ENCODE measurements around the gene GPATCH1. TPM values are rescaled to one million over a fixed set of nuclear protein-coding genes. Genes with fewer than 3 reads are reported as not detected.

The GPATCH1 gene
- polyA plus RNA-seq, 1 donor from 2014 or later, result 11.5 TPM

DNA sequence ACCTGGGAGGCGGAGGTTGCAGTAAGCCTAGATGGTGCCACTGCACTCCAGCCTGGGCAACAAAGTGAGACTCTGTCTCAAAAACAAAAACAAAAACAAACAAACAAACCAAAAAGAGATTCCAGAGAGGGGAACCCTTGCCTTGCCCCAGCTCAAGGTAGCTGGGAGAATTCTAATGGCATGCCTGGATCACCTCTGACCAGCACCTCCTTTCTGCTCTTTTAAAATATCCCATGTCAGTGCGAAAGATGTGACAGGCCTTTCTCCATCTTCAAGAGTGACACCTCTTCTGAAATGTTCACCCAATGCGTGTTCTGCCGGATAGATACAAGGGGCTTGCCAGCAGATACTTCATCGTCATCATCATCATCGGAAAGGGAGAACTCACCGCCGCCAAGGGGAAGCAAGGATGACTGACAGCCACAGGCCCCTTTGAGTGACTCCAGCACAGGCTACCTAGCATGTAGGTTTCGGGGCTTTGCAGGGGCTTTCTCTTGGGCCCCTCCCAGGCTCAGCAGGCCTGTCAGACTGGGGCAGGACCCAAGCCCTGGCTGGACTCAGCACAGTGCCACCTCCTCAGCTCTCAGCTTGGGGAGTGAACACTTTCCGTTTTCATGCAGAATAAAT is 94.3 kb downstream of the GPATCH1 start:
- no peaks in the 10 kb centered on the region for H3K9me3 ChIP-seq (ENCODE audit: low read length)

DNA sequence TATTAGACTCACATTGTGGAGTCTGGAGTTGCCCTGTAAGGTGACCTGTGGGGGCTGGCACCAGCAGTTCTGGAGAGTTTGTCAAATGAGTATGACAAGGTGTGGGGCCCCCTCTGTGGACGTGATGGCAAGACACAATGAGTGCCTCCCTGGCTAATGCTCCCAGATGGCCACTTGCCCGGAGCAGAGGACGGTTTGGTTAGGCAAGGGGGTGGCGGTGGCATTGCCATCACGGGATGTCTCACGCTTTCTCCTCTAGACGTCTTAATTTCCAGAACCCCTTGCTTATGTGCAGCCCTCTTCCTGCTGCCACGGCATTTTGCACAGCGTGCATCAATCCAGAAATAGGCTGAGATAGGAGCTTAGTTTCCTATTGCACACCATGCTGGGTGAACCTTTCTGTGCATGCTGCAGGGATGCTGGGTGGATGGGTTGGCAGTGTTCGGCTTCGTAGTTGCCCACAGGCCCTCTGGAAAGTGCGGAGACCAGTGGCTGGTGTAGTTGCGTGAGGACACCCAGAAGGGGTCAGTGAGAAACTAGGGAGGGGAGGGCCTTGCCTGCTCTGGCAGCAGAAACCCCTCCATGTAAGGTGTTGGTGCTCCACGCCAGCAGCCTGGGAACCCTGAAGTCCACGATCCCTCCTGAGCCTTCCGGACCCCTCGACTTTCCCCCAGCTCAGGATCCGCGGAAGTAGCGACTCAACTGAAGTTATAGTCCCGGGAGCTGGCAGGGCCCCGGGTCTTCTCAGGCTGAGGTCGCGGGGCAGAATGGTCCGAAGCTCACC is 95.1 kb downstream of the GPATCH1 start:
- no peaks in the 10 kb centered on the region for H3K36me3 ChIP-seq (ENCODE audit: insufficient read depth, low read length)
- H3K27me3 ChIP-seq (ENCODE audit: insufficient read depth, low read depth, low read length), result no peaks in the 10 kb centered on the region
- H3K79me2 ChIP-seq (replicated peaks; ENCODE audit: insufficient read depth, low read length), result no peaks in the 10 kb centered on the region
- peak overlapping the region; percentile 94 for H2AFZ ChIP-seq (ENCODE audit: low read depth, low read length)
- peak overlapping the region; percentile 86 for H3K27ac ChIP-seq (ENCODE audit: low read length)
- no peaks in the 10 kb centered on the region for H3K9me2 ChIP-seq (ENCODE audit: insufficient read depth, low read length)
- peak overlapping the region; percentile 84 for H3K9ac ChIP-seq (ENCODE audit: low read length)
- peak overlapping the region; percentile 76 for H3K4me2 ChIP-seq (ENCODE audit: low read length)
- no peaks in the 10 kb centered on the region for H4K20me1 ChIP-seq (ENCODE audit: insufficient read depth)
- no peaks in the 10 kb centered on the region for H3F3A ChIP-seq (ENCODE audit: insufficient read depth, low read length, poor library complexity, severe bottlenecking)
- H3K4me3 ChIP-seq (ENCODE audit: low read length), result peak overlapping the region; percentile 98
- no peaks in the 10 kb centered on the region for H3K9me3 ChIP-seq (ENCODE audit: low read length)
- TF ChIP-seq POLR2AphosphoS5 (IDR thresholded peaks at IDR 0.05) (no peak), TAF1 (IDR thresholded peaks at IDR 0.05; ENCODE audit: low read depth) (no peak), EP300 (conservative IDR thresholded peaks at IDR 0.05; ENCODE audit: poor library complexity, severe bottlenecking) (no peak), EZH2 (IDR thresholded peaks at IDR 0.05; ENCODE audit: borderline replicate concordance, insufficient read depth, low read length, poor library complexity, severe bottlenecking) (no peak), MXI1 (conservative IDR thresholded peaks at IDR 0.05; ENCODE audit: poor library complexity, severe bottlenecking) (no peak), SMC3 (conservative IDR thresholded peaks at IDR 0.05; ENCODE audit: poor library complexity) (no peak)
- TF ChIP-seq, protein P1, sequence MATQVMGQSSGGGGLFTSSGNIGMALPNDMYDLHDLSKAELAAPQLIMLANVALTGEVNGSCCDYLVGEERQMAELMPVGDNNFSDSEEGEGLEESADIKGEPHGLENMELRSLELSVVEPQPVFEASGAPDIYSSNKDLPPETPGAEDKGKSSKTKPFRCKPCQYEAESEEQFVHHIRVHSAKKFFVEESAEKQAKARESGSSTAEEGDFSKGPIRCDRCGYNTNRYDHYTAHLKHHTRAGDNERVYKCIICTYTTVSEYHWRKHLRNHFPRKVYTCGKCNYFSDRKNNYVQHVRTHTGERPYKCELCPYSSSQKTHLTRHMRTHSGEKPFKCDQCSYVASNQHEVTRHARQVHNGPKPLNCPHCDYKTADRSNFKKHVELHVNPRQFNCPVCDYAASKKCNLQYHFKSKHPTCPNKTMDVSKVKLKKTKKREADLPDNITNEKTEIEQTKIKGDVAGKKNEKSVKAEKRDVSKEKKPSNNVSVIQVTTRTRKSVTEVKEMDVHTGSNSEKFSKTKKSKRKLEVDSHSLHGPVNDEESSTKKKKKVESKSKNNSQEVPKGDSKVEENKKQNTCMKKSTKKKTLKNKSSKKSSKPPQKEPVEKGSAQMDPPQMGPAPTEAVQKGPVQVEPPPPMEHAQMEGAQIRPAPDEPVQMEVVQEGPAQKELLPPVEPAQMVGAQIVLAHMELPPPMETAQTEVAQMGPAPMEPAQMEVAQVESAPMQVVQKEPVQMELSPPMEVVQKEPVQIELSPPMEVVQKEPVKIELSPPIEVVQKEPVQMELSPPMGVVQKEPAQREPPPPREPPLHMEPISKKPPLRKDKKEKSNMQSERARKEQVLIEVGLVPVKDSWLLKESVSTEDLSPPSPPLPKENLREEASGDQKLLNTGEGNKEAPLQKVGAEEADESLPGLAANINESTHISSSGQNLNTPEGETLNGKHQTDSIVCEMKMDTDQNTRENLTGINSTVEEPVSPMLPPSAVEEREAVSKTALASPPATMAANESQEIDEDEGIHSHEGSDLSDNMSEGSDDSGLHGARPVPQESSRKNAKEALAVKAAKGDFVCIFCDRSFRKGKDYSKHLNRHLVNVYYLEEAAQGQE (IDR thresholded peaks at IDR 0.05; ENCODE audit: borderline replicate concordance), result no peak
- TF ChIP-seq, protein P2, sequence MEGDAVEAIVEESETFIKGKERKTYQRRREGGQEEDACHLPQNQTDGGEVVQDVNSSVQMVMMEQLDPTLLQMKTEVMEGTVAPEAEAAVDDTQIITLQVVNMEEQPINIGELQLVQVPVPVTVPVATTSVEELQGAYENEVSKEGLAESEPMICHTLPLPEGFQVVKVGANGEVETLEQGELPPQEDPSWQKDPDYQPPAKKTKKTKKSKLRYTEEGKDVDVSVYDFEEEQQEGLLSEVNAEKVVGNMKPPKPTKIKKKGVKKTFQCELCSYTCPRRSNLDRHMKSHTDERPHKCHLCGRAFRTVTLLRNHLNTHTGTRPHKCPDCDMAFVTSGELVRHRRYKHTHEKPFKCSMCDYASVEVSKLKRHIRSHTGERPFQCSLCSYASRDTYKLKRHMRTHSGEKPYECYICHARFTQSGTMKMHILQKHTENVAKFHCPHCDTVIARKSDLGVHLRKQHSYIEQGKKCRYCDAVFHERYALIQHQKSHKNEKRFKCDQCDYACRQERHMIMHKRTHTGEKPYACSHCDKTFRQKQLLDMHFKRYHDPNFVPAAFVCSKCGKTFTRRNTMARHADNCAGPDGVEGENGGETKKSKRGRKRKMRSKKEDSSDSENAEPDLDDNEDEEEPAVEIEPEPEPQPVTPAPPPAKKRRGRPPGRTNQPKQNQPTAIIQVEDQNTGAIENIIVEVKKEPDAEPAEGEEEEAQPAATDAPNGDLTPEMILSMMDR (IDR thresholded peaks at IDR 0.05; ENCODE audit: poor library complexity, severe bottlenecking), result no peak

More for the DNA sequence above, 94.3 kb downstream of the GPATCH1 start:
- H3K27ac ChIP-seq (ENCODE audit: low read length), result no peak overlapping the region
- H3F3A ChIP-seq (ENCODE audit: insufficient read depth, low read length, poor library complexity, severe bottlenecking), result no peaks in the 10 kb centered on the region
- no peak for TF ChIP-seq EP300 (conservative IDR thresholded peaks at IDR 0.05; ENCODE audit: poor library complexity, severe bottlenecking)
- TF ChIP-seq TAF1 (IDR thresholded peaks at IDR 0.05; ENCODE audit: low read depth), result no peak
- no peak for TF ChIP-seq EZH2 (IDR thresholded peaks at IDR 0.05; ENCODE audit: borderline replicate concordance, insufficient read depth, low read length, poor library complexity, severe bottlenecking)
- TF ChIP-seq, protein P1 (IDR thresholded peaks at IDR 0.05; ENCODE audit: borderline replicate concordance), result no peak
- TF ChIP-seq, protein P2 (IDR thresholded peaks at IDR 0.05; ENCODE audit: poor library complexity, severe bottlenecking), result no peak
- TF ChIP-seq SMC3 (conservative IDR thresholded peaks at IDR 0.05; ENCODE audit: poor library complexity), result no peak
- TF ChIP-seq RAD21 (conservative IDR thresholded peaks at IDR 0.05), result no peak
- TF ChIP-seq POLR2AphosphoS5 (IDR thresholded peaks at IDR 0.05), result no peak
- no peak for TF ChIP-seq MXI1 (conservative IDR thresholded peaks at IDR 0.05; ENCODE audit: poor library complexity, severe bottlenecking)
- no peaks in the 10 kb centered on the region for H3K36me3 ChIP-seq (ENCODE audit: insufficient read depth, low read length)
- H3K4me2 ChIP-seq (ENCODE audit: low read length), result no peak overlapping the region
- no peak overlapping the region for H2AFZ ChIP-seq (ENCODE audit: low read depth, low read length)
- H4K20me1 ChIP-seq (ENCODE audit: insufficient read depth), result no peaks in the 10 kb centered on the region
- no peaks in the 10 kb centered on the region for H3K9me2 ChIP-seq (ENCODE audit: insufficient read depth, low read length)
- no peaks in the 10 kb centered on the region for H3K27me3 ChIP-seq (ENCODE audit: insufficient read depth, low read depth, low read length)
- no peaks in the 10 kb centered on the region for H3K79me2 ChIP-seq (replicated peaks; ENCODE audit: insufficient read depth, low read length)
- H3K9ac ChIP-seq (ENCODE audit: low read length), result peak overlapping the region; percentile 84
- H3K4me3 ChIP-seq (ENCODE audit: low read length), result peak overlapping the region; percentile 98
